ENCODE results near the gene SNX24. TPM values are rescaled to one million over a fixed set of nuclear protein-coding genes. Genes with fewer than 3 reads are reported as not detected.
"Not testable (repeated sequence)": the region's sequence is repeated elsewhere in the genome, so short reads cannot be mapped to it uniquely, and the experiment has no call there.

Gene SNX24
- total RNA-seq (2014; rRNA removed; shearing (Covaris generic); ENCODE audit: low replicate concordance), result 21.8 and 27.3 TPM in 2 replicates

- Histone ChIP-seq H3K9me3 (no peaks in the 10 kb centered on the region), H3K36me3 (no peaks in the 10 kb centered on the region), H3K27me3 (no peaks in the 10 kb centered on the region), H3K4me3 (peak within 1 kb of the TSS; percentile 86)
- DNase-seq, result peak; percentile 94
Measured at GRCh38 chr5:122845229-122846050, at the start of gene SNX24. Gene SNX24 (plus strand): TSS chr5:122845613. CDS start chr5:122845634, 21 bp downstream.

- Histone ChIP-seq H3K4me3 (no peak overlapping the region), H3K27me3 (no peaks in the 10 kb centered on the region), H3K36me3 (peaks cover 24% of the 10 kb centered on the region), H3K9me3 (no peaks in the 10 kb centered on the region)
- DNase-seq, result no peak
Measured at GRCh38 chr5:122805481-122805880, 39.9 kb upstream of the SNX24 start.

- H3K9me3 ChIP-seq, result no peaks in the 10 kb centered on the region
- DNase-seq, result no peak
- H3K27me3 ChIP-seq, result no peaks in the 10 kb centered on the region
- no peak overlapping the region for H3K4me3 ChIP-seq
- peaks cover 4% of the 10 kb centered on the region for H3K36me3 ChIP-seq
Measured at GRCh38 chr5:122810405-122810804, 35.0 kb upstream of the SNX24 start.

GRCh38 chr5:122815218-122815767, 30.1 kb upstream of the SNX24 start:
- no peaks in the 10 kb centered on the region for H3K9me3 ChIP-seq
- DNase-seq, result no peak
- H3K27me3 ChIP-seq, result no peaks in the 10 kb centered on the region
- H3K36me3 ChIP-seq, result peaks cover 17% of the 10 kb centered on the region
- no peak overlapping the region for H3K4me3 ChIP-seq

- Histone ChIP-seq H3K36me3 (peaks cover 17% of the 10 kb centered on the region), H3K9me3 (no peaks in the 10 kb centered on the region), H3K27me3 (no peaks in the 10 kb centered on the region), H3K4me3 (no peak overlapping the region)
- DNase-seq, result no peak
Measured at GRCh38 chr5:122816756-122817155, 28.7 kb upstream of the SNX24 start.

- no peak for DNase-seq
- Histone ChIP-seq H3K4me3 (no peak overlapping the region), H3K27me3 (no peaks in the 10 kb centered on the region; the same call in 1 of the 2 replicates), H3K36me3 (peaks cover 7% of the 10 kb centered on the region), H3K9me3 (no peaks in the 10 kb centered on the region)
Measured at GRCh38 chr5:122831984-122832383, 13.4 kb upstream of the SNX24 start.

GRCh38 chr5:122835681-122836080, 9.7 kb upstream of the SNX24 start:
- no peaks in the 10 kb centered on the region for H3K36me3 ChIP-seq
- no peak for DNase-seq
- no peaks in the 10 kb centered on the region for H3K9me3 ChIP-seq

GRCh38 chr5:122836947-122837346, 8.5 kb upstream of the SNX24 start:
- Histone ChIP-seq H3K36me3 (no peaks in the 10 kb centered on the region), H3K4me3 (no peak overlapping the region), H3K27me3 (no peaks in the 10 kb centered on the region; the same call in 1 of the 2 replicates), H3K9me3 (no peaks in the 10 kb centered on the region)
- no peak for DNase-seq

More at GRCh38 chr5:122835681-122836080, 9.7 kb upstream of the SNX24 start:
- Histone ChIP-seq H3K4me3 (no peak overlapping the region), H3K27me3 (no peaks in the 10 kb centered on the region; the same call in 1 of the 2 replicates)

GRCh38 chr5:122839731-122840130, 5.7 kb upstream of the SNX24 start:
- Histone ChIP-seq H3K27me3 (no peaks in the 10 kb centered on the region; the same call in 1 of the 2 replicates), H3K36me3 (no peaks in the 10 kb centered on the region), H3K4me3 (no peak overlapping the region), H3K9me3 (no peaks in the 10 kb centered on the region)
- DNase-seq, result no peak

- H3K27me3 ChIP-seq, result no peaks in the 10 kb centered on the region
- no peaks in the 10 kb centered on the region for H3K36me3 ChIP-seq
- H3K4me3 ChIP-seq, result no peak overlapping the region
- no peak for DNase-seq
- no peaks in the 10 kb centered on the region for H3K9me3 ChIP-seq
Measured at GRCh38 chr5:122842016-122842580, 3.3 kb upstream of the SNX24 start.

- Histone ChIP-seq H3K9me3 (no peaks in the 10 kb centered on the region), H3K36me3 (no peaks in the 10 kb centered on the region), H3K27me3 (no peaks in the 10 kb centered on the region), H3K4me3 (peak overlapping the region; percentile 86)
- peak; percentile 9 for DNase-seq
Measured at GRCh38 chr5:122844136-122844909, 1.1 kb upstream of the SNX24 start.

- DNase-seq, result no peak
- Histone ChIP-seq H3K4me3 (peak overlapping the region; percentile 86), H3K36me3 (no peaks in the 10 kb centered on the region), H3K27me3 (no peaks in the 10 kb centered on the region), H3K9me3 (no peaks in the 10 kb centered on the region)
Measured at GRCh38 chr5:122844910-122845228, 544 bp upstream of the SNX24 start.

GRCh38 chr5:122846051-122846550, 688 bp downstream of the SNX24 start:
- Histone ChIP-seq H3K9me3 (no peaks in the 10 kb centered on the region), H3K36me3 (no peaks in the 10 kb centered on the region), H3K4me3 (peak overlapping the region; percentile 86), H3K27me3 (no peaks in the 10 kb centered on the region)
- peak; percentile 12 for DNase-seq

GRCh38 chr5:122847687-122848081, 2.3 kb downstream of the SNX24 start:
- no peak for DNase-seq
- Histone ChIP-seq H3K4me3 (no peak overlapping the region), H3K36me3 (no peaks in the 10 kb centered on the region), H3K9me3 (no peaks in the 10 kb centered on the region), H3K27me3 (no peaks in the 10 kb centered on the region)

GRCh38 chr5:122849771-122850170, 4.4 kb downstream of the SNX24 start:
- Histone ChIP-seq H3K9me3 (no peaks in the 10 kb centered on the region), H3K4me3 (no peak overlapping the region), H3K36me3 (no peaks in the 10 kb centered on the region; the same call in 1 of the 2 replicates), H3K27me3 (no peaks in the 10 kb centered on the region)
- DNase-seq, result no peak

- not testable (repeated sequence) for H3K27me3 ChIP-seq, H3K36me3 ChIP-seq, H3K4me3 ChIP-seq
Measured at GRCh38 chr5:122857538-122857937, 12.1 kb downstream of the SNX24 start.

GRCh38 chr5:122858451-122858850, 13.0 kb downstream of the SNX24 start:
- Histone ChIP-seq H3K27me3 (no peaks in the 10 kb centered on the region), H3K9me3 (0 out of 2 replicates have a peak, but pooled peaks cover 3% of the 10 kb centered on the region), H3K4me3 (no peak overlapping the region), H3K36me3 (no peaks in the 10 kb centered on the region; the same call in none of the 2 replicates)
- DNase-seq, result peak; percentile 15

More at GRCh38 chr5:122857538-122857937, 12.1 kb downstream of the SNX24 start:
- H3K9me3 ChIP-seq, DNase-seq: not testable (repeated sequence)
